Stimulated activated CD4-positive, alpha-beta T cell treated with anti-CD3 and anti-CD28 coated beads, TNF-alpha, amount 100 ng/mL, for 48 hours (primary cell): ENCODE data around the gene RALGPS2.
A peak's percentile ranks its signal among the peaks of the same experiment; 100 is the strongest.
"Not testable (repeated sequence)": the region's sequence is repeated elsewhere in the genome, so short reads cannot be mapped to it uniquely, and the experiment has no call there.

Source experiments
- DNase-seq, 3 donors: peaks; one replicate each; pipeline ENCODE4 v3.0.0-alpha.2; 2020; ENCODE audit warnings: low read depth in 3 of 3

Gene RALGPS2

DNA sequence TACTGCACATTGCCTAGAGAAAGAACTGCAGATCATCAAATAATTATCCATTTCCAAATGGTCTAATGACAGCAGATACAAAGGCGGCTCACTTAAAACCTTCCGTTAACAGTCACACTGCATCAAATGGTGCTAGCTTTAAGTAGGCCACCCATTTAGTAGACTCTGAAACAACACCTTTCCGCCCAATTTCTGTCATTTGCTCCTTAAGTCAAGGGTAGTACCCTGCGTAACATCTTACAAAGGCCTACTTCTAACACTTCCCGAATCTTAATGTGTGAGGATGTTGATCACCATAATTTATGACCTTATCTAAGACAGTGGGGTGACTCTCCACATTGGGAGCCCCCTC lies 692 bp upstream of the RALGPS2 start:
- no peak for DNase-seq

- peak in 1 of 3 donors; percentile 11 for DNase-seq
These were observed 532 bp downstream of the RALGPS2 start for GRCh38 chr1:178725466-178726086.

DNA sequence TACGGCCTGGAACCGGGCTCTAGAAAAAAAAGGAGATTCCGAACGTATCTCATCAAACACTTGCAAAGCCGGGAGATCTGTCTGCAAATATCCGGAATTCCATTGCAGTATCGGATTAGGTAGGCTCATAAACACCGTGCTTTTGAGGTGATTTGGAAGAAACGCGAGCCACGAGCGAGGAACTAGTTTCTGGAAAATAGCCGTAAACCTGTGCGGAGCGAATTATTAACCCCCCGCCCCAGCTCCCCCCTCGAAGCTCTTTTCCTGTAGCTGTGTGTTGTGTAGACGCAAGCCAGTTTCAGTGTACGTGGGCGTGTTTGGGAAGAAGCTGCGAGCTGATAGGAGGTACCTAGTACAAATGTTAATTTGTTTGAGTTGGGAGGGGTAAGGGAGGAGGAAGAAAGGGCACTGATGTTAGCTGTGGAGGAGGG lies 1.1 kb downstream of the RALGPS2 start:
- DNase-seq: peak in 1 of 3 donors; percentile 9

DNA sequence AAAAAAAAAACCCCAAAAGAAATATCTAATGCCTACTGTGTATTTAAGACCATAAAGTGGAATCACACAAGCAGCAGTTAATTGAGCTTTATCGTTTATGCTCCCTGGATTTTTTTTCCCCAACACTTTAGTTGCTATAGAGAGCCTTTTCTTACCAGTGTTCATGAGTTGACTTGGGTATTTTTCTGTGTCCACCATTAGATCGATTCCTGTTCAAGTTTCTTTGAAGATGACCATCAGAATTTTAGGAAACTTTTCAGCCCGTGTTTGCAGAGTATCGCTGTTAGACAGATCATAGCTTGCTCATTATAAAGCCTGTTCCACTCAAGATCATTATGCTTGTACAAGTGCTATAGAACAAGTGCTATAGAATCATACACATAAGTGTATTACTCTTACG lies 1.5 kb downstream of the RALGPS2 start:
- DNase-seq: no peak

DNA sequence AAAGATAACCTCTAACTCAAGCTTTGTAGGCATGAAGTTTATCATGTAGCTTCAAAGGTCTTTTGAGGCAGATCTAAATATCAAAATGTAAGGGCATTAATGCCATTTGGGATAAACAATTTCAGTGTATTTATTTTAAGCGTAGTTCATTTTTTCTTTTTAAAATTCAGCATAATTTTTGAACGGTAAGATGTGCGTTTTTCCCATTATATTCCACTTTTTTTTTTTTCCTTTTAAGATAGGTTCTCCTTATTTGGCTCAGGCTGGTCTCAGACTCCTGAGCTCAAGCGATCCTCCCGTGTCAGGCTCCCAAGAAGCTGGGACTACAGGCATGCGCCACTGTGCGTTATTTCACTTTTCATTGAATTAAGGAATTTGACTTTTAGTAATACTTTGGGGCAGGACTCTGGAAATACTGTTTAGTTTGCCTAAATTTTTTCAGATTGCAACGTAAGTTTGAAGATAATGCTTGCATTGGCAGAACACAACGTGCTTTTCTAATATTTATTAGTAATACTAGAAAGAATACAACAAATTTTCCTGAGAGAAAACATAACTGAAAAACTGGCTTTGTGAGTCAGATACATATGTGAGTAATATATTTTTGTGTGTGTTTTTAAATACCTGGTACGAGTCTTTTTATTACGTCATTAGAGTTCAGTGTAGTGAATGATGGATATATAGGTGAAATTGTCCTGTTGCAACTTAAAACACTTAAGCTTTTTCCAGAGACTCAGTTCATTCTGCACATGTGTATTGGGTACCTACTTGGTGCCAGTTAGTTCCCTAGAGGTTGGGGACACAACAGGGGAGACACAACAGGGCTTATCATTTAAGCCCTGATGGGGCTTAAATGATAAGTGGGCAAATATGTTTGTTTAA lies 2.2 kb downstream of the RALGPS2 start:
- no peak for DNase-seq

GRCh38 chr1:178733972-178734371 lies 8.9 kb downstream of the RALGPS2 start:
- no peak for DNase-seq

DNA sequence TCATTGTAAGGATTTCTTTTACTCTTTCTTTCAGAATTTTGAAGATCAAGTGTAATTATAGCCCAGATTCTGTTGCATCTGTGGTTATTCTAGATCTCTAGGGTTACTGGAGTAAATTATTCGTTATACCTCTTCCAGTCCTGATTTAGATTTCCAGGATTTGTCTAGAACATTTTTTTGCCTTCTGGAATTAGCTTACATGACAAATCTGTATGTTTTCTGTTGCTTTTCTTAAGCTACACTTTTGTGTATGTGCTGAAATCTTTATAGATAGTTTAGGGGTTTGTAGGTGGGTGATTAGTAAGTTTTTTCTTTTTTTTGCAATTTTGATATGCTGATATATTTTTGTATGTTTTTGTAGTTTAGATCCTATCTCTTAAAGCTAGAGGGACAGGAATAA lies 13.7 kb downstream of the RALGPS2 start:
- no peak for DNase-seq

DNA sequence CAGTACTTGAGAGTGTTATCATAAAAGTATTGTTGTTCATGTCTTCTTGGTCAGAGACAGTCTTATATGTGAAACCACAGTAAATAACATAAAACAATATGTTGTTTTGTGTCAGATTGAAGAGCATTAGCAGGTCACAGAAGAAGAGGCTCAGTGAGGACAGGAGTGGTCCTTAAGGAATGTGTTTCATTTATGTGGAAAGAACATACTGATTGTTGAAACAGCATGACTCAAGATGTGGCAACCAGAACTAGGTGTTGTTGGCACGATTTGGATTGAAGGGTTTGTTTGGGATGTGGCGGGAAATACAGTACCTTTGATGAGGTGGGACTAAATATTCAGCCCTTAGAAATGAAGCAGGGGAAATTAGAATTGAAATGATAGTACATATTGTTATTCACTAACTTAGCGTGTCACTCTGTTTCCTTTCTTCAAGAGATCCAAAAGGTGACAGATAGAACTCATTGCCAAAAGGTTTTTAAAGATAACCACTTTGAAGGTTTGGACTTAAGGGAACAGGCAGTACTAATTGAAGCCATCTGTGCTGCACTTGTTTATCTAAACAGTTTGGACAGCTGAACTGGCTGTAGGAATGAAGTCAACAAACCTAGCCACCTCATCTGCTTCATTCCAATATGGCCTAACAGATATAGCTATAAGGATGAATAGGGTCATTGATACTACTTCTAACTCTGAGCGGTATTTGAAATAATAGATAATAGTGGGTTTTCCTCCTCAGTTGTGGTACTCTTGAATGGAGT lies 14.4 kb downstream of the RALGPS2 start:
- DNase-seq: no peak

DNA sequence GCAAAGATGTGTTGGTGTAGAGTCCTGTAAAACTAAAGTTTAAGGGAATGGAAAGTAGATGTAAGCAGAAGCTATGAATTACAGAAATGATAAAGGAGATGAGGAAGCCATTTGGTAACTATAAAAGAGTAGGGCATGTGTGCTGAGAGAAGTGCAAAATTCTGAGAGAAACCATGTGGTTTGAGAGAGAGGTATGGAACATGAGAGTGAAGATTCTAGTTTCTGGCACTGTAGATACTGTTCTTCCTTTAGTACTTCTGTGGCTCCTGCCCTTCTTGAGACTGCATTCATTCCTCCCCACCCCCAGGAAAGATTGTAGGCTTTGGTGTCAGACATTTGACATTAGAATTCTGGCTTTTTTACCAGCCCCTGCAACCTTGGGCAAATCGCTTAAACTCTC lies 15.4 kb downstream of the RALGPS2 start:
- DNase-seq: no peak

DNA sequence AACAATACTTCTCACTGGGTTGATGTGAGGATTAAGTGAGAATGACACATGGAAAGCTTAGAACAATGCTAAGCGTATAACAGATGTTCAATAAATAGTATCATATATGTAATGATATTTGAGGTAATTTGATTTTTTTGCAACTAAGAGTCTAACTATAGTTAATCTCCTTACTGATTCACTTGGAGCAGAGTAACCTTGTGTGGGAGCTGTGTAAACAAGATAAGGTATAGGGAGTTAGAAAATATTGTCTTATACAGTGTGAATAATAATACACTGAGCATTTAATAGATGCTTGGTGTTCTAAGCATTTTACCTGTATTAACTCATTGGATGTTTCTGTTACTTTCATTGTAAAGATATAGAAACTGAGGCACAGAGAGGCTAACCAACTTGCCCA lies 15.9 kb downstream of the RALGPS2 start:
- DNase-seq: no peak

GRCh38 chr1:178743801-178744200 lies 18.8 kb downstream of the RALGPS2 start:
- DNase-seq: no peak

DNA sequence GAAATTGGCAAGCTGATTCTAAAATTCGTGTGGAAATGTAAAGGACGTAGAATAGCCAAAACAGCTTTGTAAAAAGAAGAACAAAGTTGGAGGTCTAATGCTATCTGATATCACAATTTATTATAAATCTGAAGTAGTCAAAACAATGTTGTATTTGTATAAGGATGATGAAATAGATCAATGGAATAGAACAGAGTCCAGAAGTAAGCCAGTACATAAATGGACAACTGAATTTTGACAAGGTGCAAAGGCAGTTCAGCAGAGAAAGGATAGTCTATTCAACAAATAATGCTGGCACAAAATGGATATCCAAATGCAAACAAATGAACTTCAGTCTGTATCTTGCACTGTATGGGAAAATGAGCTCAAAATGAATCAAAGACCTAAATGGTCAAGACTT lies 20.2 kb downstream of the RALGPS2 start:
- no peak for DNase-seq

DNA sequence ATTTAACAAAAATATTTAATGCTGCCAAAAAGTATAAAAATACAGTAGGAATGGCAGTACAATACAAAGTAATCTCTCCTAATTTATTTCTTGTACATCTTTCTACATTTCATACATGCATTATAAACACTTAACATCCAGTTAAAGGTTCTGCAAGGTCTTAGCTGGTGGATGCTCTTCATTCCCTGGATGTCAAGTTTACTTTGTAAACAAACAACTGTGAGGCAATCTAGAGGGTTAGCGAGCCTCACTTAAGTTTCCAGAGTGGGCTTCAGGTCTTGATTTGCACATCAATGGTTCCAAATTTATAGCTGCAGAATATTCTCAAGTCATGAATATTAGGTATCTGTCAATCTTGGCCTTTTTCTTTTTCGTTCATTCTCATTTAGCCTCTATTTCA lies 21.3 kb downstream of the RALGPS2 start:
- DNase-seq: no peak

DNA sequence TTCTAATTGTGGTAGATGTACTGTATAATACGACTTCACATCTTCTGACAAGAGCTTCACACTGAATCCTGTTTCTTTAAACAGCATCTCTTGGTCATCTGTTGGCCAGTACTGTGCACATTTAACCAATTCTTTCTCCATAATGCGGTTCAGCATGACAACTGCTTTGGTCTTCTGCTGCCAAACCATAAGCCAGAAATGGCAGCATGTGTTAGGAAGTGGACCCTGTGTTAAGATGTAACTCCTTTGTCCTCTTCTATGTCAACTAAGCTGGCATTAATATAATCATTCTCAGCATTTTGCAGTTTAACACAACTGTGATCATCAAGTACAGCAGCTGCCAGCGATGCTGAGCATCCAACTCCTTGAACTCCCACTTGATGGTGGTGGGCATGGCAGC lies 22.3 kb downstream of the RALGPS2 start:
- DNase-seq: not testable (repeated sequence)

GRCh38 chr1:178749581-178750166 lies 24.6 kb downstream of the RALGPS2 start:
- DNase-seq: no peak

DNA sequence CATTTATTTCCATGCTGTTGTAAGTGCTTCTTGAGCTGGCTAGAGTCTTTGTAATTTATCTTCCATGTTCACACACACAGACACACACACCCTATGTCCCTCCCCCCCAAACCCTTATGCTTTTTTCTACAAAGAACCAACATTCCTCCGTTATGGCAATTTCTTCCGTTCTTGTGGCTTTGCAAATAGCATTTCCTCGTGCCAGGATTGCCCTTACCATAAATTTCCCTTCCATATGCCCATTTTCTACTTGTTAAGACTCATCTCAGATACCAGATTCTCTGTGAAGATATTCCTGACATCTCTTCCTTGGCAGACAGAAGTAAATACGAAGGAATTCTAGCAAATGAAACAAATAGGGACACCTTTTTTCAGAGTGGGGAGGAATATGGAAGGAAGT lies 26.0 kb downstream of the RALGPS2 start:
- DNase-seq: no peak

- DNase-seq: no peak
These were observed 27.8 kb downstream of the RALGPS2 start for GRCh38 chr1:178752891-178753290.

- DNase-seq: not testable (repeated sequence)
These were observed 29.7 kb downstream of the RALGPS2 start for GRCh38 chr1:178754655-178755256.

- DNase-seq: no peak
These were observed 43.4 kb downstream of the RALGPS2 start for GRCh38 chr1:178768423-178768822.

DNA sequence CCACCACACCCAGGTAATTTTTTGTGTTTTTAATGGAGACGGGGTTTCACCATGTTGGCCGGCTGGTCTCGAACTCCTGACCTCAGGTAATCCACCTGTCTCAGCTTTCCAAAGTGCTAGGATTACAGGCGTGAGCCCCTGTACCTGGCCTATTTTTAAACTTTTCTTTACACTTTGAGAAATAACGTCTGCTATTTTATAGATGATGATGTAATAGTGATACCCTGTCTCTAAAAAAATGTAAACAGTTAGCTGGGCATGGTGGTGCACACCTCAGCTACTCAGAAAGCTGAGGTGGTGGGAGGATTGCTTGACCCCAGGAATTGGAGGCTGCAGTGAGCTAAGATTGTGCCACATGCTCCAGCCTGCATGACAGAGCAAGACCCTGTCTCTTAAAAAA lies 47.9 kb downstream of the RALGPS2 start:
- DNase-seq: no peak

- no peak for DNase-seq
These were observed 49.2 kb downstream of the RALGPS2 start for GRCh38 chr1:178774263-178774662.

DNA sequence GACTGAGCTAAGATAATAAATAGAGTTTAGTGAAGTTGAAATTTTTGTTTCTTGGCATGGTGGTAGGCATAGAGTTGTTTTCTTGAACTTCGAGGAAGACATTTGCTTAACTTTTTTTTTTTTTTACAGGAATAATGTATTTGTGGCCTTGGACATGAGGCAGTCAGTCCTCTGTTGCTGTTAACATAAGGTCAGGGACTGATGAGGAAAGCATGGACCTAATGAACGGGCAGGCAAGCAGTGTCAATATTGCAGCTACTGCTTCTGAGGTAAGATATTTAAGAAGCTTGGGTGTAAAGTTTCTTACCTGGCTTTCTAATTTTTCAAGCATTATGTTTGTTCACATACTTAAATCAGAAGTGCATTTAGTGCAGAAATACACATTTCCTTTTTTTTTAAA lies 51.5 kb downstream of the RALGPS2 start:
- no peak for DNase-seq
